Neural progenitor cell (in vitro differentiated cells): ENCODE results near the gene SLC27A5.

Experiments used
- EZH2 ChIP-seq: fragments of 200-600 bp; sonication (generic); IDR thresholded peaks from 2 replicates; pipeline ENCODE4 v1.6.1; 2017; ENCODE audit warnings: antibody characterized with exemption, mild to moderate bottlenecking, moderate library complexity
- EZH2phosphoT487 ChIP-seq: fragments of 200-600 bp; sonication (generic); IDR thresholded peaks from 2 replicates; pipeline ENCODE4 v1.6.1; 2017; ENCODE audit warnings: antibody characterized with exemption
- TF ChIP-seq, protein P1 (sequence below): fragments of 200-600 bp; sonication (generic); IDR thresholded peaks from 2 replicates; pipeline ENCODE4 v1.5.1; 2017; ENCODE audit warnings: antibody characterized with exemption, mild to moderate bottlenecking

DNA sequence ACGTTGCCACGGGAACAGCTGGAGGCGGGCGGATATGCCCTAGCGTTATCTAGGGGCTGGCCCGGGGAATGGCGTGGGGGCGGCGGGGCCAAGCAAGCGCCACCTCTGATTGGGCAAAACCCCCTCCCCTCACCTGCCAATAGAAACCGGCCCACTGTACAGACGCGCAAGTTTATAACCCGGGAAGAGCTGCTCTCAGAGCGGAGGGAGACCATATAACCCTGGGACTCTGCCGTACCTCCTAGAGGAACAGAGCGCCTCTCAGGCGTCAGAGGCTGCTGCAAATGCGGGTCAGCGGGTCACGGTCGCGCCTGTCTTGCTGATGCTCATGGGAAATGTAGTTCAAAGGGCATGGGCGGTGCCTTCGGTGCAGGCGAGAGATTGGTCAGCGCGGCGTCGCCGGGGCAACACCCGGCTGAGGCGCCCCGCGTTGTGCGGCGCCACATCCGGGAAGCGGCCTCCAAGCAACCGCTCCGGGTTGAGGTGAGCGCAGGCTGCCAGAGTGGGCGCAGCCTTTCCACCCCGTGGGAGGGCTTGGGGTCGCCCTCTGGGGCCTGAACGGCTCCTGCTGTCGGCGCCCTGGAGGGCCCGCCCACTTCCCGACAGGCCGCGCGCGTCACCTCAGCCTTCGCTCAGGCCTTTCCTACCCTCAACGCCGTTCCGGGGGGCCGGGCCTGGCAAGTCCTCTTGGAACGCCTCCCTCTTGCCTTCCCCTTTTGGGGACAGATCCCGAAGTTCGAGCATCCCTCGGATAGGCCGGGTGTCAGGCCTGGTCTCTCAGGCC, 35.9 kb downstream of the SLC27A5 start, which contains the start of gene ZNF446:
- TF ChIP-seq, protein P1, sequence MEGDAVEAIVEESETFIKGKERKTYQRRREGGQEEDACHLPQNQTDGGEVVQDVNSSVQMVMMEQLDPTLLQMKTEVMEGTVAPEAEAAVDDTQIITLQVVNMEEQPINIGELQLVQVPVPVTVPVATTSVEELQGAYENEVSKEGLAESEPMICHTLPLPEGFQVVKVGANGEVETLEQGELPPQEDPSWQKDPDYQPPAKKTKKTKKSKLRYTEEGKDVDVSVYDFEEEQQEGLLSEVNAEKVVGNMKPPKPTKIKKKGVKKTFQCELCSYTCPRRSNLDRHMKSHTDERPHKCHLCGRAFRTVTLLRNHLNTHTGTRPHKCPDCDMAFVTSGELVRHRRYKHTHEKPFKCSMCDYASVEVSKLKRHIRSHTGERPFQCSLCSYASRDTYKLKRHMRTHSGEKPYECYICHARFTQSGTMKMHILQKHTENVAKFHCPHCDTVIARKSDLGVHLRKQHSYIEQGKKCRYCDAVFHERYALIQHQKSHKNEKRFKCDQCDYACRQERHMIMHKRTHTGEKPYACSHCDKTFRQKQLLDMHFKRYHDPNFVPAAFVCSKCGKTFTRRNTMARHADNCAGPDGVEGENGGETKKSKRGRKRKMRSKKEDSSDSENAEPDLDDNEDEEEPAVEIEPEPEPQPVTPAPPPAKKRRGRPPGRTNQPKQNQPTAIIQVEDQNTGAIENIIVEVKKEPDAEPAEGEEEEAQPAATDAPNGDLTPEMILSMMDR = no peak
- TF ChIP-seq EZH2 (no peak), EZH2phosphoT487 (no peak)
